GM21737 (cell line): ENCODE measurements around the gene EPB41L3.

ENCODE experiments used
- ATAC-seq: cut with Tn5 transposase; IDR thresholded peaks from one replicate; pipeline ENCODE4 v1.9.1; 2021; ENCODE audit warnings: mild to moderate bottlenecking, moderate library complexity; ENCODE audit not compliant: unreplicated experiment

The EPB41L3 gene

GRCh38 chr18:5419030-5419429, 124.8 kb downstream of the EPB41L3 start:
- no peak for ATAC-seq

- no peak for ATAC-seq
Observed at GRCh38 chr18:5417342-5417741, 126.5 kb downstream of the EPB41L3 start.

- ATAC-seq: no peak
Observed at GRCh38 chr18:5416112-5416511, 127.7 kb downstream of the EPB41L3 start.

- ATAC-seq: no peak
Observed at GRCh38 chr18:5415665-5416064, 128.1 kb downstream of the EPB41L3 start.

- no peak for ATAC-seq
Observed at GRCh38 chr18:5415031-5415430, 128.8 kb downstream of the EPB41L3 start.

GRCh38 chr18:5414546-5414945, 129.3 kb downstream of the EPB41L3 start:
- ATAC-seq: no peak

- ATAC-seq: no peak
Observed at GRCh38 chr18:5413447-5413846, 130.3 kb downstream of the EPB41L3 start.

- no peak for ATAC-seq
Observed at GRCh38 chr18:5410582-5410981, 133.2 kb downstream of the EPB41L3 start.

- ATAC-seq: no peak
Observed at GRCh38 chr18:5398269-5398668, 145.5 kb downstream of the EPB41L3 start.

GRCh38 chr18:5397102-5397501, 146.7 kb downstream of the EPB41L3 start:
- ATAC-seq: no peak

GRCh38 chr18:5395860-5396448, 147.8 kb downstream of the EPB41L3 start:
- ATAC-seq: no peak

GRCh38 chr18:5393779-5394178, 150.0 kb downstream of the EPB41L3 start:
- no peak for ATAC-seq

- no peak for ATAC-seq
Observed at GRCh38 chr18:5391409-5391808, 152.4 kb downstream of the EPB41L3 start.

- no peak for ATAC-seq
Observed at GRCh38 chr18:5389356-5389755, 154.4 kb downstream of the EPB41L3 start.

- no peak for ATAC-seq
Observed at GRCh38 chr18:5388896-5389295, 154.9 kb downstream of the EPB41L3 start.

- no peak for ATAC-seq
Observed at GRCh38 chr18:5380586-5380985, 163.2 kb downstream of the EPB41L3 start.

- no peak for ATAC-seq
Observed at GRCh38 chr18:5376986-5377385, 166.8 kb downstream of the EPB41L3 start.

GRCh38 chr18:5370332-5370731, 173.5 kb downstream of the EPB41L3 start:
- ATAC-seq: no peak

- no peak for ATAC-seq
Observed at GRCh38 chr18:5369513-5369912, 174.3 kb downstream of the EPB41L3 start.

- no peak for ATAC-seq
Observed at GRCh38 chr18:5365443-5365842, 178.4 kb downstream of the EPB41L3 start.

- ATAC-seq: no peak
Observed at GRCh38 chr18:5350636-5351035, 193.2 kb downstream of the EPB41L3 start.
